Large intestine (tissue), 3 donors: ENCODE data around the gene CTBS. TPM values are rescaled to one million over a fixed set of nuclear protein-coding genes. Genes with fewer than 3 reads are reported as not detected.

Experiments
- DNase-seq, 2 donors: peaks; one replicate each; pipeline versions ENCODE4 v3.0.0 to v3.0.0-alpha.2; 2013
- H3K27ac ChIP-seq: one replicate; pipeline ENCODE4 v1.5.1; 2013; ENCODE audit warnings: low read length
- H3K27me3 ChIP-seq: 2 replicates; pipeline ENCODE4 v1.6.1; 2013; ENCODE audit warnings: low read length; ENCODE audit not compliant: control insufficient read depth, insufficient read depth
- H3K36me3 ChIP-seq: 2 replicates; pipeline ENCODE4 v1.6.1; 2013; ENCODE audit warnings: low read length; ENCODE audit not compliant: control insufficient read depth, insufficient read depth
- H3K4me1 ChIP-seq: one replicate; pipeline ENCODE4 v1.6.1; 2013; ENCODE audit warnings: low read length; ENCODE audit not compliant: control insufficient read depth, insufficient read depth
- H3K4me3 ChIP-seq: one replicate; pipeline ENCODE4 v1.5.1; 2013; ENCODE audit warnings: low read length
- H3K9me3 ChIP-seq: one replicate; pipeline ENCODE4 v1.6.1; 2013; ENCODE audit warnings: mild to moderate bottlenecking, low read depth, low read length, moderate library complexity; ENCODE audit not compliant: control insufficient read depth
- WGBS: methylation state at CpG from one replicate; pipeline ENCODE4 v1.1.5; 2013; ENCODE audit warnings: low lambda C conversion rate; ENCODE audit not compliant: insufficient coverage; 5-methylcytosine and 5-hydroxymethylcytosine counted together
- polyA plus RNA-seq: library from polyadenylated mRNA; unstranded; fragments of 120-200 nt; gene quantifications from one replicate; pipeline ENCODE4 v1.2.1, GENCODE V29; 2013

Gene CTBS
- polyA plus RNA-seq, 1 donor: 26.5 TPM

GRCh38 chr1:84569216-84569615 lies 5.0 kb downstream of the CTBS start:
- no peaks in the 10 kb centered on the region for H3K27me3 ChIP-seq
- no peak overlapping the region for H3K4me3 ChIP-seq
- H3K27ac ChIP-seq: no peak overlapping the region
- peaks cover 7% of the 10 kb centered on the region for H3K4me1 ChIP-seq
- DNase-seq: no peak
- H3K9me3 ChIP-seq: peaks cover 3% of the 10 kb centered on the region
- H3K36me3 ChIP-seq: peaks cover 21% of the 10 kb centered on the region

- H3K4me1 ChIP-seq: no peaks in the 10 kb centered on the region
- WGBS: 100% methylated on average over 2 of the region's 2 CpGs
- no peak for DNase-seq
- H3K36me3 ChIP-seq: peaks cover 4% of the 10 kb centered on the region
- H3K4me3 ChIP-seq: no peak overlapping the region
- H3K27ac ChIP-seq: no peak overlapping the region
- H3K9me3 ChIP-seq: no peaks in the 10 kb centered on the region
- H3K27me3 ChIP-seq: no peaks in the 10 kb centered on the region
These were observed 23.4 kb downstream of the CTBS start for GRCh38 chr1:84550826-84551225.

- H3K36me3 ChIP-seq: peaks cover 2% of the 10 kb centered on the region
- H3K4me3 ChIP-seq: no peak overlapping the region
- DNase-seq: no peak
- WGBS: 80% methylated on average over 1 of the region's 4 CpGs
- H3K27ac ChIP-seq: no peak overlapping the region
- H3K9me3 ChIP-seq: no peaks in the 10 kb centered on the region
- H3K27me3 ChIP-seq: no peaks in the 10 kb centered on the region
- no peaks in the 10 kb centered on the region for H3K4me1 ChIP-seq
These were observed 32.6 kb downstream of the CTBS start for GRCh38 chr1:84541679-84542078.

GRCh38 chr1:84540759-84541158 lies 33.5 kb downstream of the CTBS start:
- Histone ChIP-seq H3K27ac (no peak overlapping the region), H3K36me3 (peaks cover 2% of the 10 kb centered on the region), H3K9me3 (no peaks in the 10 kb centered on the region), H3K4me1 (no peaks in the 10 kb centered on the region), H3K27me3 (no peaks in the 10 kb centered on the region), H3K4me3 (no peak overlapping the region)
- no peak for DNase-seq
- WGBS: no CpG with 5 or more reads among the region's 1 CpG

GRCh38 chr1:84539972-84540371 lies 34.3 kb downstream of the CTBS start:
- no peak for DNase-seq
- Histone ChIP-seq H3K27ac (no peak overlapping the region), H3K4me1 (no peaks in the 10 kb centered on the region), H3K4me3 (no peak overlapping the region), H3K36me3 (peaks cover 2% of the 10 kb centered on the region), H3K9me3 (no peaks in the 10 kb centered on the region), H3K27me3 (no peaks in the 10 kb centered on the region)
- 74% methylated on average over 3 of the region's 3 CpGs for WGBS

GRCh38 chr1:84538599-84538998 lies 35.6 kb downstream of the CTBS start:
- Histone ChIP-seq H3K27ac (no peak overlapping the region), H3K27me3 (no peaks in the 10 kb centered on the region), H3K36me3 (peaks cover 2% of the 10 kb centered on the region), H3K9me3 (no peaks in the 10 kb centered on the region), H3K4me1 (no peaks in the 10 kb centered on the region), H3K4me3 (no peak overlapping the region)
- DNase-seq: no peak

- no peak overlapping the region for H3K4me3 ChIP-seq
- H3K27me3 ChIP-seq: no peaks in the 10 kb centered on the region
- DNase-seq: no peak
- H3K27ac ChIP-seq: no peak overlapping the region
- no peaks in the 10 kb centered on the region for H3K9me3 ChIP-seq
- 100% methylated on average over 1 of the region's 1 CpG for WGBS
- no peaks in the 10 kb centered on the region for H3K4me1 ChIP-seq
- H3K36me3 ChIP-seq: no peaks in the 10 kb centered on the region
These were observed 48.5 kb downstream of the CTBS start for GRCh38 chr1:84525779-84526178.

GRCh38 chr1:84524590-84524989 lies 49.6 kb downstream of the CTBS start:
- Histone ChIP-seq H3K27me3 (no peaks in the 10 kb centered on the region), H3K4me1 (no peaks in the 10 kb centered on the region), H3K4me3 (no peak overlapping the region), H3K36me3 (no peaks in the 10 kb centered on the region), H3K27ac (no peak overlapping the region), H3K9me3 (no peaks in the 10 kb centered on the region)
- DNase-seq: no peak

GRCh38 chr1:84510668-84511067 lies 63.6 kb downstream of the CTBS start:
- H3K9me3 ChIP-seq: peaks cover 4% of the 10 kb centered on the region
- no peak overlapping the region for H3K4me3 ChIP-seq
- no peak for DNase-seq
- H3K4me1 ChIP-seq: no peaks in the 10 kb centered on the region
- 100% methylated on average over 2 of the region's 3 CpGs for WGBS
- H3K27me3 ChIP-seq: no peaks in the 10 kb centered on the region
- no peaks in the 10 kb centered on the region for H3K36me3 ChIP-seq
- no peak overlapping the region for H3K27ac ChIP-seq

GRCh38 chr1:84510165-84510564 lies 64.1 kb downstream of the CTBS start:
- H3K36me3 ChIP-seq: no peaks in the 10 kb centered on the region
- no peak for DNase-seq
- no peaks in the 10 kb centered on the region for H3K4me1 ChIP-seq
- no peak overlapping the region for H3K4me3 ChIP-seq
- 89% methylated on average over 2 of the region's 2 CpGs for WGBS
- no peak overlapping the region for H3K27ac ChIP-seq
- no peaks in the 10 kb centered on the region for H3K27me3 ChIP-seq
- H3K9me3 ChIP-seq: peaks cover 4% of the 10 kb centered on the region

GRCh38 chr1:84509029-84509428 lies 65.2 kb downstream of the CTBS start:
- no peaks in the 10 kb centered on the region for H3K27me3 ChIP-seq
- H3K9me3 ChIP-seq: peaks cover 4% of the 10 kb centered on the region
- H3K27ac ChIP-seq: no peak overlapping the region
- DNase-seq: no peak
- no peaks in the 10 kb centered on the region for H3K4me1 ChIP-seq
- no peaks in the 10 kb centered on the region for H3K36me3 ChIP-seq
- no peak overlapping the region for H3K4me3 ChIP-seq
- 100% methylated on average over 1 of the region's 4 CpGs for WGBS
